Measurements from ENCODE around the gene MRPL24. TPM values are rescaled to one million over a fixed set of nuclear protein-coding genes. Genes with fewer than 3 reads are reported as not detected.
A peak's percentile ranks its signal among the peaks of the same experiment; 100 is the strongest.

The MRPL24 gene
- total RNA-seq, 4 donors from 2014 or later, result 54.9 to 121 (median 102) TPM

- H3K27ac ChIP-seq, result no peak overlapping the region
- H3K36me3 ChIP-seq, result no peaks in the 10 kb centered on the region
- H3K27me3 ChIP-seq, result peaks cover 10 to 17% (median 12%) of the 10 kb centered on the region in 3 donors
- no peak for TF ChIP-seq POLR2A (IDR thresholded peaks at IDR 0.05)
- TF ChIP-seq, protein P1, sequence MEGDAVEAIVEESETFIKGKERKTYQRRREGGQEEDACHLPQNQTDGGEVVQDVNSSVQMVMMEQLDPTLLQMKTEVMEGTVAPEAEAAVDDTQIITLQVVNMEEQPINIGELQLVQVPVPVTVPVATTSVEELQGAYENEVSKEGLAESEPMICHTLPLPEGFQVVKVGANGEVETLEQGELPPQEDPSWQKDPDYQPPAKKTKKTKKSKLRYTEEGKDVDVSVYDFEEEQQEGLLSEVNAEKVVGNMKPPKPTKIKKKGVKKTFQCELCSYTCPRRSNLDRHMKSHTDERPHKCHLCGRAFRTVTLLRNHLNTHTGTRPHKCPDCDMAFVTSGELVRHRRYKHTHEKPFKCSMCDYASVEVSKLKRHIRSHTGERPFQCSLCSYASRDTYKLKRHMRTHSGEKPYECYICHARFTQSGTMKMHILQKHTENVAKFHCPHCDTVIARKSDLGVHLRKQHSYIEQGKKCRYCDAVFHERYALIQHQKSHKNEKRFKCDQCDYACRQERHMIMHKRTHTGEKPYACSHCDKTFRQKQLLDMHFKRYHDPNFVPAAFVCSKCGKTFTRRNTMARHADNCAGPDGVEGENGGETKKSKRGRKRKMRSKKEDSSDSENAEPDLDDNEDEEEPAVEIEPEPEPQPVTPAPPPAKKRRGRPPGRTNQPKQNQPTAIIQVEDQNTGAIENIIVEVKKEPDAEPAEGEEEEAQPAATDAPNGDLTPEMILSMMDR (IDR thresholded peaks at IDR 0.05 in 4 of 5, conservative IDR thresholded peaks at IDR 0.05 in 1 of 5), result no peak
- in situ Hi-C loops (cut with MboI; ENCODE audit: low sequenced_read_pairs in 4 of 4) (loop anchor here in 2 of 4 donors (10.0 to 25.0 kb wide), 2 partner anchors 152 to 175 kb away; partner anchors contain the start of genes INSRR (in 1 of the 2) and NTRK1 (in 1 of the 2)), intact Hi-C loops (cut with DNase I; ENCODE audit: low total_unique reads) (no loop called here)
- DNase-seq (peak in 1 of 2 donors; percentile 53), ATAC-seq (peak in 1 of 2 donors; percentile 31)
- H3K4me3 ChIP-seq, result no peak overlapping the region
- no peaks in the 10 kb centered on the region for H3K9me3 ChIP-seq
- H3K4me1 ChIP-seq, result peaks cover 17 to 20% of the 10 kb centered on the region in 2 donors
These were observed 31.0 kb downstream of the MRPL24 start for GRCh38 chr1:156709757-156710489.

- no peaks in the 10 kb centered on the region for H3K9me3 ChIP-seq
- TF ChIP-seq, protein P1 (IDR thresholded peaks at IDR 0.05 in 4 of 5, conservative IDR thresholded peaks at IDR 0.05 in 1 of 5), result no peak
- TF ChIP-seq POLR2A (IDR thresholded peaks at IDR 0.05), result no peak
- H3K36me3 ChIP-seq, result no peaks in the 10 kb centered on the region
- H3K27me3 ChIP-seq, result peaks cover 19 to 26% (median 21%) of the 10 kb centered on the region in 3 donors
- H3K27ac ChIP-seq, result no peak overlapping the region
- intact Hi-C loops (cut with DNase I; ENCODE audit: low total_unique reads), result no loop called here
- H3K4me1 ChIP-seq, result peaks cover 25 to 28% of the 10 kb centered on the region in 2 donors
- DNase-seq (no peak), ATAC-seq (no peak)
- no peak overlapping the region for H3K4me3 ChIP-seq
- in situ Hi-C loops (cut with MboI; ENCODE audit: low sequenced_read_pairs in 4 of 4), result loop anchor here in 1 of 4 donors (25.0 kb wide), 1 partner anchor 153 kb away; the partner anchor contains the start of genes INSRR and NTRK1
These were observed 31.9 kb downstream of the MRPL24 start for GRCh38 chr1:156709031-156709430.

GRCh38 chr1:156708218-156708661 is 32.6 kb downstream of the MRPL24 start:
- DNase-seq (no peak), ATAC-seq (no peak)
- no peak overlapping the region for H3K4me3 ChIP-seq
- in situ Hi-C loops (cut with MboI; ENCODE audit: low sequenced_read_pairs in 4 of 4) (loop anchor here in 1 of 4 donors (25.0 kb wide), 1 partner anchor 154 kb away; the partner anchor contains the start of genes INSRR and NTRK1), intact Hi-C loops (cut with DNase I; ENCODE audit: low total_unique reads) (no loop called here)
- H3K9me3 ChIP-seq, result no peaks in the 10 kb centered on the region
- H3K27ac ChIP-seq, result no peak overlapping the region
- no peaks in the 10 kb centered on the region for H3K36me3 ChIP-seq
- H3K27me3 ChIP-seq, result peaks cover 27 to 33% (median 29%) of the 10 kb centered on the region in 3 donors
- H3K4me1 ChIP-seq, result peaks cover 28% of the 10 kb centered on the region in 2 donors
- TF ChIP-seq, protein P1 (IDR thresholded peaks at IDR 0.05 in 4 of 5, conservative IDR thresholded peaks at IDR 0.05 in 1 of 5), result no peak
- no peak for TF ChIP-seq POLR2A (IDR thresholded peaks at IDR 0.05)

DNA sequence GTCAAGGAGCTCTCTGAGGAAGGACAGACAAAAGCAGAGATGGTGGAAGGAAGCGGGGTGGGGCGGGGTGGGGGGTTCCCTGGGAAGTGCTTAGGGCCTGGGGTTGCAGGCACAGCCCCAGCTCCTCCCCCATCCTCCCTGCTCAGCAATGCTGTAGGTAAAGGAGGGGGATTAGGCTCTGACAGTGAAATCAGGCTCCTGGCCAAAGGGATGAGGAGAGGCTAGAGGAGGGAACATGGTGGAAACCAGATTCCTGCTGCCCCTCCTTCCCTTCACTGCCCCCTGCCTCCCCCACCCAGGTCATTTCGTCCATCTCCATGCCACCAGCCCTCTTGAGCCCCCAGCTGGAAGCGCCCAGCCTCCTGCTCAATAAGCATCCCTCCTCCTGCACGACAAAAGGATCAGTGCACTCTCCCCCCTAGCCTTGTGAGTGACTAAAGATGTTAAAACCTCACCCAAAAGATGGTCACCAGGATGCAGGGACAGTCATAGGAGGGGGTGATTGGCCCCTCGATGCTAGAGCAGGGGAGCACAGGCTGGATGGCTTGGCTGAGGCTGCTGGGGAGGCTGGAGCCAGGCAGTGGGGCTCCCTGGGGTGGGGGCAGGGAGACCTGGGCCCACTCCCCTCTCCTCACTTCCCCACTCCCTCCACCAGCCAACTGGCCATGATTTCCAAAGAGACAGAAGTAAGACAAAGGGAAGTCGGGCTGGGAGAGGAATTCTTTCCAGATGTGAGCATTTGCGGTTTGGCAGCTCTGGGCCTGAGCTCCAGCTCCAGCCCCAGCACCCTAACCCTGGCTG is 33.3 kb downstream of the MRPL24 start:
- Histone ChIP-seq H3K27me3 (peaks cover 32 to 35% (median 33%) of the 10 kb centered on the region in 3 donors), H3K27ac (no peak overlapping the region), H3K36me3 (no peaks in the 10 kb centered on the region), H3K9me3 (no peaks in the 10 kb centered on the region), H3K4me3 (no peak overlapping the region), H3K4me1 (peaks cover 28% of the 10 kb centered on the region in 2 donors)
- TF ChIP-seq POLR2A (IDR thresholded peaks at IDR 0.05), result no peak
- TF ChIP-seq, protein P1 (IDR thresholded peaks at IDR 0.05 in 4 of 5, conservative IDR thresholded peaks at IDR 0.05 in 1 of 5), result no peak
- ATAC-seq (no peak), DNase-seq (no peak)
- in situ Hi-C loops (cut with MboI; ENCODE audit: low sequenced_read_pairs in 4 of 4) (loop anchor here in 1 of 4 donors (25.0 kb wide), 1 partner anchor 155 kb away; the partner anchor contains the start of genes INSRR and NTRK1), intact Hi-C loops (cut with DNase I; ENCODE audit: low total_unique reads) (no loop called here)

Measured in gastrocnemius medialis (tissue), 4 donors.